ENCODE measurements around the gene KNDC1.

KNDC1 gene

DNA sequence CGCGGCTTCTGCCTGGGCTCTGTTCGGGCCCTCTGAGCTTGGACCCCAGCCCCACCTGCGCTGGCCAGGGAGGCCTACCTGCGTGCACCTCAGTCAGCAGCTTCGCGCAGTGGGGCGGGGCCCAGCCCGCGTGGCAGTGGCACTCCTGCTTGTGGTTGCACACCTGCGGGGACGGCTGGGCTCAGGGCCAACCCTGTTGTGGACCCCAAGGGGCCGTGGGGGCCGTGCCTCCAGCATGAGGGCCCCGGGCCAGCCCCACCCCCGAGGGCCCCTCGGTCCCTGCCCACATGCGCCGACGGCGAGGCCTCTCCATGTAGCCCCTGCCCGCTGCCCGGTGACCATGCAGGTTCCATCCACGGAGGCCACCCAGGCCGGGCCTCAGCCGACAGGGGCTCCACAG, 109.3 kb downstream of the KNDC1 start:
- Histone ChIP-seq H3K4me2 (no peak overlapping the region), H3K9ac (no peak overlapping the region), H3K36me3 (ENCODE audit: insufficient read depth) (no peaks in the 10 kb centered on the region), H3K79me2 (ENCODE audit: insufficient read depth, low read depth) (no peaks in the 10 kb centered on the region), H4K20me1 (ENCODE audit: insufficient read depth) (no peaks in the 10 kb centered on the region), H3K4me3 (IDR thresholded peaks at IDR 0.05; ENCODE audit: insufficient read depth, low read depth, low read length) (no peak overlapping the region), H3K27ac (no peak overlapping the region), H3K4me1 (ENCODE audit: low read depth, poor library complexity, severe bottlenecking) (peaks cover 8% of the 10 kb centered on the region), H2AFZ (ENCODE audit: low read depth) (no peak overlapping the region), H3K27me3 (ENCODE audit: insufficient read depth, low read depth) (no peaks in the 10 kb centered on the region)
- TF ChIP-seq, protein P1, sequence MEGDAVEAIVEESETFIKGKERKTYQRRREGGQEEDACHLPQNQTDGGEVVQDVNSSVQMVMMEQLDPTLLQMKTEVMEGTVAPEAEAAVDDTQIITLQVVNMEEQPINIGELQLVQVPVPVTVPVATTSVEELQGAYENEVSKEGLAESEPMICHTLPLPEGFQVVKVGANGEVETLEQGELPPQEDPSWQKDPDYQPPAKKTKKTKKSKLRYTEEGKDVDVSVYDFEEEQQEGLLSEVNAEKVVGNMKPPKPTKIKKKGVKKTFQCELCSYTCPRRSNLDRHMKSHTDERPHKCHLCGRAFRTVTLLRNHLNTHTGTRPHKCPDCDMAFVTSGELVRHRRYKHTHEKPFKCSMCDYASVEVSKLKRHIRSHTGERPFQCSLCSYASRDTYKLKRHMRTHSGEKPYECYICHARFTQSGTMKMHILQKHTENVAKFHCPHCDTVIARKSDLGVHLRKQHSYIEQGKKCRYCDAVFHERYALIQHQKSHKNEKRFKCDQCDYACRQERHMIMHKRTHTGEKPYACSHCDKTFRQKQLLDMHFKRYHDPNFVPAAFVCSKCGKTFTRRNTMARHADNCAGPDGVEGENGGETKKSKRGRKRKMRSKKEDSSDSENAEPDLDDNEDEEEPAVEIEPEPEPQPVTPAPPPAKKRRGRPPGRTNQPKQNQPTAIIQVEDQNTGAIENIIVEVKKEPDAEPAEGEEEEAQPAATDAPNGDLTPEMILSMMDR (conservative IDR thresholded peaks at IDR 0.05; ENCODE audit: low read depth, low read length), result no peak

DNA sequence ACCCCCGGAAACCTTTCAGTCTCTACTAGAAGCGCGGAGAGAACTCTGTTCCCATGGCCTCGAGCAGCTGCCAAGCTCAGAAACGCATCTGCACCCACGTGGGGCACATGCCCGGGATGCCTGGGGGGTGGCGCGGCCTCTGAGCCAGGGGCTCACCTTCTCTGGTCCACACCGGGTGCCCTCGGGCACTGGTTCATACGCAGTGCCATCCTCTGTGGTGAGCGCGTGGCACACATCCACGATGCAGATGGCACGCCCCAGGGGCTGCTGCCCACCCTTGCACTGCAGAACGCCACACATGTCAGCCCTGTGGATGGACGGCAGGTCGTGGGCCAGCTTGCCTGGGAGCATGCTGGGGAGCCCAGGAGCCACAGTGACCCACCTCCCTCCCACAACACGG, 110.2 kb downstream of the KNDC1 start:
- TF ChIP-seq, protein P1 (conservative IDR thresholded peaks at IDR 0.05; ENCODE audit: low read depth, low read length), result no peak
- no peaks in the 10 kb centered on the region for H3K79me2 ChIP-seq (ENCODE audit: insufficient read depth, low read depth)
- no peaks in the 10 kb centered on the region for H3K36me3 ChIP-seq (ENCODE audit: insufficient read depth)
- H3K4me1 ChIP-seq (ENCODE audit: low read depth, poor library complexity, severe bottlenecking), result peaks cover 9% of the 10 kb centered on the region
- H4K20me1 ChIP-seq (ENCODE audit: insufficient read depth), result no peaks in the 10 kb centered on the region
- H2AFZ ChIP-seq (ENCODE audit: low read depth), result no peak overlapping the region
- H3K4me3 ChIP-seq (IDR thresholded peaks at IDR 0.05; ENCODE audit: insufficient read depth, low read depth, low read length), result no peak overlapping the region
- no peak overlapping the region for H3K9ac ChIP-seq
- H3K4me2 ChIP-seq, result no peak overlapping the region
- no peak overlapping the region for H3K27ac ChIP-seq
- no peaks in the 10 kb centered on the region for H3K27me3 ChIP-seq (ENCODE audit: insufficient read depth, low read depth)

DNA sequence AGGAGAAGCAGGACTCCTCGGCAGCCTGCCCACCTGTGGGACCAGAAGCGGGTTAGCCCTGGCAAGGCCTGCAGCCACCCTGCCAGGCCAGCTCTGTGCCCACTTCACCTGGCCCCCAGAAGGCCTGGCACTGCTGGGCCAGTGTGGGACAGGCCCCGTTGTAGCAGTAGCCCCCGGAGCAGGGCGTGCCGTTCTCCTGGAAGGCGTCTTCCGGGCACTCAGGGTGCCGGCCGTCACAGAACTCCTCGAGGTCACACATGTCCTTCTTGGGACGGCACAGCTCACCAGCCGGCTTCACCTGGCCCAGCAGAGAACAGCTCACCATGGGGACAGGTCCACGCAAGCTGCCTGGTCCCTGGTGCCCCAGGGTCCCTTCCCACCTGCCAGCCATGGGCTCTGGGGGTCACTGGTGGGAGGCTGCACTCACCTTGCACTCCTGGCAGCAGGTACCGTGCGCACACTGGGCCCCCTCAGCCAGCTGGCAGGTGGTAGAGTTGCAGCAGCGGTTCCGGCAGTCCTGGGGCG, 110.8 kb downstream of the KNDC1 start:
- Histone ChIP-seq H3K9ac (no peak overlapping the region), H3K36me3 (ENCODE audit: insufficient read depth) (no peaks in the 10 kb centered on the region), H3K27me3 (ENCODE audit: insufficient read depth, low read depth) (no peaks in the 10 kb centered on the region), H3K4me2 (no peak overlapping the region), H3K4me1 (ENCODE audit: low read depth, poor library complexity, severe bottlenecking) (peaks cover 15% of the 10 kb centered on the region), H2AFZ (ENCODE audit: low read depth) (no peak overlapping the region), H4K20me1 (ENCODE audit: insufficient read depth) (no peaks in the 10 kb centered on the region), H3K27ac (no peak overlapping the region), H3K4me3 (IDR thresholded peaks at IDR 0.05; ENCODE audit: insufficient read depth, low read depth, low read length) (no peak overlapping the region), H3K79me2 (ENCODE audit: insufficient read depth, low read depth) (no peaks in the 10 kb centered on the region)
- TF ChIP-seq, protein P1 (conservative IDR thresholded peaks at IDR 0.05; ENCODE audit: low read depth, low read length), result no peak

DNA sequence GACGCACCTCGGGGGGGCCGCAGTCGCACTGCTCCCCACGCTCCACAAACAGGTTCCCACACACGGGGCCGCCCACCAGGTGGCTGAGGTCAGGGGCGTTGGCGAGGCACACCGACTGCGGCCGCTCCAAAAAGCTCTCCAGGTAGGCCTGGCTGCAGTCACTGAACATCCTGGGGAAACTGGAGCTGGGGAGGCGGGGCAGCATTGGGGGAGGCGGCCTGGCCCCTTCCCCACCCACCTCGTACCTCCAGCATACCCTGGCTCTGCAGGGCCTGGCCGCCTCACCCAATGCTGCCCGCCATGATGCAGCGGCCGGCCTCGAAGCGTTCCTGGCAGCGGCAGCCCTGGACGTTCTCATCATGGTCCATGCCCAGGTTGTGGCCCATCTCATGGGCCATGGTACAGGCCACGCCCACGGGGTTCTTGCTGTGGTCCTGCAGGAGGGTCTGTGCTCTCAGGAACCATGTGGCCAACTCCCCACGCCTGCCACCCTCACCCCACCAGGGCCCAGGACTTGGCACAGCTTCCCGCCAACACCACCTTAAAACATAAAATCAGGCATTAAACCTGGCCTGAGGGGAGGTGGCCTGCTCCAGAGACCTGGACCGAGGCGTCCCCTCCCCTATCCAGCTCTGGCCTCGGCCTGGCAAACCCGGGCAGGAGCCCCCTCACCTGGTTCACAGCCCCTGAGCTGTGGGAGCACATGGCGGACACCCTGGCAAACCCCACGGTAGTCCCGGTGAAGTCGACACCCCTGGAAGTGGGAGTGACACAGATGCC, 111.7 kb downstream of the KNDC1 start:
- H3K27ac ChIP-seq, result no peak overlapping the region
- H3K4me3 ChIP-seq (IDR thresholded peaks at IDR 0.05; ENCODE audit: insufficient read depth, low read depth, low read length), result no peak overlapping the region
- no peaks in the 10 kb centered on the region for H4K20me1 ChIP-seq (ENCODE audit: insufficient read depth)
- H3K9ac ChIP-seq, result no peak overlapping the region
- H3K36me3 ChIP-seq (ENCODE audit: insufficient read depth), result no peaks in the 10 kb centered on the region
- H3K4me2 ChIP-seq, result no peak overlapping the region
- TF ChIP-seq, protein P1 (conservative IDR thresholded peaks at IDR 0.05; ENCODE audit: low read depth, low read length), result no peak
- H2AFZ ChIP-seq (ENCODE audit: low read depth), result no peak overlapping the region
- no peaks in the 10 kb centered on the region for H3K79me2 ChIP-seq (ENCODE audit: insufficient read depth, low read depth)
- no peaks in the 10 kb centered on the region for H3K27me3 ChIP-seq (ENCODE audit: insufficient read depth, low read depth)
- peaks cover 22% of the 10 kb centered on the region for H3K4me1 ChIP-seq (ENCODE audit: low read depth, poor library complexity, severe bottlenecking)

All from KMS-11 (cell line).